Fibroblast of skin of abdomen (primary cell): Measurements from ENCODE around the gene SP110.
"Not testable (repeated sequence)": the region's sequence is repeated elsewhere in the genome, so short reads cannot be mapped to it uniquely, and the experiment has no call there.

ENCODE experiments used
- DNase-seq: peaks from one replicate; pipeline ENCODE4 v3.0.0-alpha.2; 2013

Gene SP110

DNA sequence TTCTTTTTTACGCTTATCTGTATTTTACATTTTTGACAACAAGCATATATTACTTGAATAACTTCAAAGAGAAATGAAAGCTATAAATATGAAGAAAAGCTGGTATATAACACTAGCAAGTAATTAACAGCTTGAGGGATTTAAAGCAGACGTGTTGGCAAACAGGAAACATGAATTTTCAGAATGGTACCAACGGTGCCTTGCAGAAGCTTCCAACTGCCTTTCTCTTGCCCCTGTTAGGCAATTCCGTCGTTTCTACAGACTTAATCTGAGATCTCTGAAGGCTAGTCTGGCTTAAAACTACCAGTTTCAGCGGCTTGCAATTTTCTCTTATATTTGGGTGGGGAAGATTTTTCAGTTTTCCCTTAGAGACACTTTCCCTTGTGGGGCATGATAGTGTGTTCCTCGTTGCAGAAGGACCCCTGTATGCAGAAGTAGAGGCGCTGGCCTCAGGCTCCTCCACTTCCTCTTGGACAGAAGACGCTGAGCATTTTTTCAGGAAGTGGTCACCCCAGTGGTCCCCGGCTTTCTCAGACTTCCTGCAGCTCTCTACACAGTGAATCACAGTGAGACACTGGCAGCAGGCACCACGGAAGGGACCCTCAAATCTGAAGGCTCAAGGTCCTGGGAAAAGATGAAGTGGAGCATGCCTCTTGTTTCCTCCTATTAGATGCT is 94.9 kb downstream of the SP110 start:
- DNase-seq, result no peak

DNA sequence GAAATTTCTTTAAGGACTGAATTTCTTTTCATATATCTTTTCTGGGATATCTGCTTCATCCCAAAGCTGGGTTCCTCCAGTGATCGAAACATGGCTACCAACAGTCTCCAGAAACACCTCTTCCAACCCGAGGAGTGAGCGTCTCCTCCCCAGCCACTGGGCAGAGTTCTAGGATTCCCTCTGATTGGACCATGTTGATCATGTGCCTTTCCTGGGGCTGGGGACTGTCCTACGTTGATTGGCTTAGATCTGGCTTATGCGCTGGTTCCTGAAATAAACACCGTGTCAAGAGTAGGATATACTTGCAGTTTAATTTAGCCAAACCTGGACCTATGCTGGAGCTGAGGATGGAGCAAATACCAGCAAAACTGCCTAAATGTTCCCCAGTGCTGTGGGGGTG is 95.5 kb downstream of the SP110 start:
- no peak for DNase-seq

DNA sequence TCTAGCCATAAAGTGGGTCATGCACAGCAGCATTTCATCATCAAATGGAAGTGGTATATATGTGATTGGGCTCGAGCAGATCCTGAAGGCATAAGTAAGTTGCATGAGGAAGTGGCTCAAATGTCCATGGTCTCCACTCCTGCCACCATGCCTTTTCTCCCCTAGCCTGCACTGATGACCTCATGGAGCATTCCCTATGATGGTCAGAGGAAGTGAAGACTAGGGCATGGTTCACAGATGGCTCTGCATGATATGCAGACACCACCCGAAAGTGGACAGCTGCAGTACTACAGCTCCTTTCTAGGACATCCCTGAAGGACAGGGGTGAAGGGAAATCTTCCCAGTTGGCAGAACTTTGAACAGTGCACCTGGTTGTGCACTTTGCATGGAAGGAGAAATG is 99.4 kb downstream of the SP110 start:
- not testable (repeated sequence) for DNase-seq

DNA sequence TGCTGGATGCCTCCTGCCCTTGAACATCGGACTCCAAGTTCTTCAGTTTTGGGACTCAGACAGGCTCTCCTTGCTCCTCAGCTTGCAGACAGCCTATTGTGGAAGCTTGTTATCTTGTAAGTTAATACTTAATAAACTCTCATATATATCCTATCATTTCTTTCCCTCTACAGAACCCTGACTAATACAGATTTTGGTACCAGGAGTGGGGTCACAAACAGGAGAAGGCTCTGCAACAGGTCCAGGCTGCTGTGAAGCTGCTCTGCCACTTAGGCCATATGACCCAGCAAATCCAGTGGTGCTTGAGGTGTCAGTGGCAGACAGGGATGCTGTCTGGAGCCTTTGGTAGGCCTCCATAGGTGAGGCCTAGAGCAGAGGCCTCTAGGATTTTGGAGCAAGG is 100.0 kb downstream of the SP110 start:
- DNase-seq, result not testable (repeated sequence)
